ENCODE measurements around the gene CACNA1C. TPM values are rescaled to one million over a fixed set of nuclear protein-coding genes. Genes with fewer than 3 reads are reported as not detected.

Gene CACNA1C
- total and polyA plus RNA-seq, 8 donors: 0.31 to 55.8 (median 7.2) TPM

DNA sequence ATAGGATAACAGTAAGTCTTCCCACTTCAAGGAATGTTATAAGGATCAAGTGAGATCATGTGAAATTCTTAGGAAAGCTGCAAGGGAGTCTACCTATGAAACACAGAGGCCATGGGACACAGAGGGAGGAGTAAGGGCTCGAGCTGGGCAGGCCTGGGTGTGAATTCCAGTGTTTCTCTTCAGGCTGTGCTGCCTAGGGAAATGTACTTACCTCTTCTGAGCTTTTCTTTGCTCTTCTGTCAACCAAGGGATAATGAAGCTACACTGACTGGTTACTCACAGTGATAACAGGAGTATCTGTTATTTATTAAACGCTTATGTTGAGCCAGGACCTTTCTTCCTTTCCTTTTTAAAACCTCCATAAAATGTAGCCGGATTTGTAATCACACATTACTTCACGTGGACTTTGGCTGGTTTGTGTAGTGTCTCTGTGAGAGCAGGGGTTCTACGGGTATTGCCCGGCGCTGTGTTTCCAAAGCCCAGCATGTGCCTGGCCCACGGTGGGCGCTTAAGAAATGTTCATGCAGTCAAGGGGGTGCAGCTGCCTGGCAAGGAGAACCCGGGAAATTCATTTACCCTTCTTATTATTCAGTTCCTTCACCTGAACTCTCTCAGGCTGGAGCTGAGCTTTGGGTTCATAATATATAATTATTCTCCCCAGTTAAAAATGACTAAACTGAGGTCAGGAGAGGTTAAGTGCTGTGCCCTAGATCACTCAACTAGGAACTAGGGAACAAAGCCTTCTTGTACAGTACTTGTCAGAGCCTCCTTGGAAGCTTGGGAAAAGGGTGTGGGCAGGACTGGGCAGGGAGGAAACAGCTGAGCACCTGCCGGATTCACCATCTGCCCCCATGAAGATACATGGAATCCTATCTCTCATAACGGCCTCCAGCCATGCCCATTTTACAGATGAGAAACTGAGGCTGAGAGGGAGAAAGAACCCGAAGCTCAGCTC, 214.2 kb downstream of the CACNA1C start:
- Histone ChIP-seq H3K27ac (peak overlapping the region in 3 of 5 donors; percentile 15 to 74 (median 32)), H3K4me3 (no peak overlapping the region), H3K9me3 (no peaks in the 10 kb centered on the region), H3K4me1 (peaks cover 0 to 43% (median 20%) of the 10 kb centered on the region in 4 donors), H3K27me3 (no peaks in the 10 kb centered on the region), H3K36me3 (no peaks in the 10 kb centered on the region)
- 58 to 76% (median 71%) methylated on average over 13 of the region's 13 CpGs for WGBS, 5 donors
- no peak for DNase-seq
- intact Hi-C loops (cut with DNase I; ENCODE audit: low total_unique reads): no loop called here
- no peak for TF ChIP-seq POLR2AphosphoS5 (IDR thresholded peaks at IDR 0.05)
- TF ChIP-seq POLR2A (IDR thresholded peaks at IDR 0.05): no peak
- TF ChIP-seq EP300 (IDR thresholded peaks at IDR 0.05): no peak
- TF ChIP-seq, protein P1, sequence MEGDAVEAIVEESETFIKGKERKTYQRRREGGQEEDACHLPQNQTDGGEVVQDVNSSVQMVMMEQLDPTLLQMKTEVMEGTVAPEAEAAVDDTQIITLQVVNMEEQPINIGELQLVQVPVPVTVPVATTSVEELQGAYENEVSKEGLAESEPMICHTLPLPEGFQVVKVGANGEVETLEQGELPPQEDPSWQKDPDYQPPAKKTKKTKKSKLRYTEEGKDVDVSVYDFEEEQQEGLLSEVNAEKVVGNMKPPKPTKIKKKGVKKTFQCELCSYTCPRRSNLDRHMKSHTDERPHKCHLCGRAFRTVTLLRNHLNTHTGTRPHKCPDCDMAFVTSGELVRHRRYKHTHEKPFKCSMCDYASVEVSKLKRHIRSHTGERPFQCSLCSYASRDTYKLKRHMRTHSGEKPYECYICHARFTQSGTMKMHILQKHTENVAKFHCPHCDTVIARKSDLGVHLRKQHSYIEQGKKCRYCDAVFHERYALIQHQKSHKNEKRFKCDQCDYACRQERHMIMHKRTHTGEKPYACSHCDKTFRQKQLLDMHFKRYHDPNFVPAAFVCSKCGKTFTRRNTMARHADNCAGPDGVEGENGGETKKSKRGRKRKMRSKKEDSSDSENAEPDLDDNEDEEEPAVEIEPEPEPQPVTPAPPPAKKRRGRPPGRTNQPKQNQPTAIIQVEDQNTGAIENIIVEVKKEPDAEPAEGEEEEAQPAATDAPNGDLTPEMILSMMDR (IDR thresholded peaks at IDR 0.05): no peak

DNA sequence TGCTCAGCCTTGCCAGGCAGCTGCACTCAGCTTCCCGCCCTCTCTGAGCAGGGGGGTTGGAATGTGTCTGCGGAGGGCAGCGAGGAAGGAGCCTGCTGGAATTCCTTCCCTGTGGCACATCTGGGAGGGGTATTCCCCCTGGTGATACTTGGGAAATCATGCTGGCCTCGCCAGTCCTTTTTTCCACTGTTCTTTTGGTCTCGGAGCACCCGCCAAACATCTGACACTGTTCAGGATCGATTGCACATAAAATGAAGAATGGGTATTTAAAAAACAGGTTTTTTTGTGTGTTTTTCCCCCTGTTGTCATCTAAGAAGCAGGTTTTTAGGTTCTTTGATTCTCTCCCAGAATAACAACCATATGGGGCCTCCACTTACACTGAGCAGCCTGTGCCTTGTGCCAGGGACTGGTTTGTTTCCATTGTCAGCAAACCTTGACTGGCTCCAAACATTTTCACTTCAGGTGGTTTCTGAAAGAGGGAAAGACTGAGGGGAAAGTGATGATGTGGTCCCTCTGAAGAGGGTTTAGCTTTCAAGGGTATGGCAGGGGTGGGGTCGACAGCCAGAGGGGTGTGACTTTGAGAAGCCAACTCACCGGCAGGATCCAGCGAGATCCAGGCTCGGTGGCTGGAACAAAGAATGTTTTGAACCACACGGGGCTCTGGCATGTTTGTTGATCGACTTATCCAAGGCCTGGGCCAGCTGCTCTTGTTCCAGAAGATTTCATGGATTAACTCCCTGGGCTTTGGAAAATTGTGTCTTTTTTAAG, 215.1 kb downstream of the CACNA1C start:
- Histone ChIP-seq H3K27ac (peak overlapping the region in 3 of 5 donors; percentile 52 to 74 (median 73)), H3K9me3 (no peaks in the 10 kb centered on the region), H3K4me1 (peaks cover 0 to 43% (median 18%) of the 10 kb centered on the region in 4 donors), H3K36me3 (no peaks in the 10 kb centered on the region), H3K27me3 (no peaks in the 10 kb centered on the region), H3K4me3 (no peak overlapping the region)
- TF ChIP-seq POLR2AphosphoS5 (IDR thresholded peaks at IDR 0.05): peak in 2 of 3 donors; percentile 57 to 58
- no peak for TF ChIP-seq EP300 (IDR thresholded peaks at IDR 0.05)
- WGBS, 5 donors: 43 to 56% (median 53%) methylated on average over 13 of the region's 13 CpGs
- no peak for DNase-seq
- intact Hi-C loops (cut with DNase I; ENCODE audit: low total_unique reads): no loop called here

DNA sequence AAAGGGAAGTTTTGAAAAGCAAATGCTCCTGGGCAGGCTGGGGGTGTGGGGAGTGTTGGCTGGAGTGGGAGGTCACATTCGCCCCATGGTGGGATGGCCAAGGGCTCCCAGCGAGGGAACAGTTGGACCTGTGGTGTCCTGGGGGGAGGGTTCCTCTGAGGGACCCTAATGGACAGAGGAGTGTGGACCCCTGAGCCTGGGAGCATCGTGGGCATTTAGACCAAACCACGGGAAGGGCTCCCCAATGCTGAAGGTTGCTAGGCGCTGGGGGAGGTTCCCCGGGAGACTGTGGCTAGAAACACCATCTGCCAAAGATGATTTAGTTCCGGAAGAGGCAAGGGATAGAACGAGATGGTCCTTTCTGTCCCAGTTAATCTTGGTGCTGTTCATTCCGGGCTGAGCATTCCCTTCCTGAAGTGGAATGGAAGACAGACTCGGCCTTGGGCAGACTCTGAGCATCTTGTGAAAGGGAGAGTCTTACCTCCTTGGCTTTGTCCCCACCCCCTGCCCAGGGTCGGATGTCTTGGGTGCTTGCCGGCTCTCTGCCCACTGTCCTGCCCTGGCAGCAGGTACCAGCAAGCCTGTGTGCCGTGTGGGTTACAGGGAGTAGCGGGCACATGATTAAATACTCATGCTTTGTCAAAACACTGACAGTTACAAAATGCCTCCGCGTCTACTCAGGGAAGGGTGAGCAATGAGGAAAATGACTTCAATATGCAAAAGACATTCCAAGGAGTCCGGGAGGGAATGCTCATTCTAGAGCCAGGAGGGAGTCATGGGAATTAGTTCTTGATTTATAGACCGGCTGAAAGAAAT, 215.9 kb downstream of the CACNA1C start:
- H3K27me3 ChIP-seq: no peaks in the 10 kb centered on the region
- H3K4me3 ChIP-seq: no peak overlapping the region
- H3K9me3 ChIP-seq: no peaks in the 10 kb centered on the region
- intact Hi-C loops (cut with DNase I; ENCODE audit: low total_unique reads): no loop called here
- DNase-seq: no peak
- TF ChIP-seq, protein P1 (IDR thresholded peaks at IDR 0.05): no peak
- TF ChIP-seq EP300 (IDR thresholded peaks at IDR 0.05): no peak
- peak in 1 of 3 donors; percentile 37 for TF ChIP-seq POLR2AphosphoS5 (IDR thresholded peaks at IDR 0.05)
- no peak for TF ChIP-seq POLR2A (IDR thresholded peaks at IDR 0.05)
- no peaks in the 10 kb centered on the region for H3K36me3 ChIP-seq
- peak overlapping the region in 3 of 5 donors; percentile 52 to 74 (median 73) for H3K27ac ChIP-seq
- 63 to 75% (median 69%) methylated on average over 16 to 18 of the region's 18 CpGs for WGBS, 5 donors
- peaks cover 0 to 43% (median 21%) of the 10 kb centered on the region in 4 donors for H3K4me1 ChIP-seq

DNA sequence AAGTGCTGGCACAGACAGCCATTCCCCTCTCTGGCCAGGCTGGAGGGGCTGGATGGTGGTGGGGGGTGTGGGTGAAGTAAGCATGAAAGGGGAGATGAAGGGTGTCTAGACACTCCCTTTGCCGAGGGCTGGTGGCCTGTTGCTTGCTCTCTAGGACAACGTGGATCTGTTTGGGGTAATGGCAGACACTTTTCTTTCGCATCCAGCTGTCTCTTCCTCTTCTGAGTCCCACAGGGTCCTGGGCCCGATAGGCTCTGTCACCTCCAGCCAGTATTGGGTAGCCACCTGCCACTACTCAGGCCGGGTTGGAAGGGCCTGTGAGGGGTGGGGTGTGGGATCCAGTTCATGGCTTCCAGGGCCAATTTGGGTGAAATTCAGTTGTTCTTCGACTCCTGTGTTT, 218.1 kb downstream of the CACNA1C start:
- no peak for TF ChIP-seq POLR2AphosphoS5 (IDR thresholded peaks at IDR 0.05)
- TF ChIP-seq, protein P1 (IDR thresholded peaks at IDR 0.05): no peak
- TF ChIP-seq EP300 (IDR thresholded peaks at IDR 0.05): no peak
- TF ChIP-seq POLR2A (IDR thresholded peaks at IDR 0.05): no peak
- 75 to 91% (median 80%) methylated on average over 6 of the region's 6 CpGs for WGBS, 5 donors
- peaks cover 0 to 28% (median 12%) of the 10 kb centered on the region in 4 donors for H3K4me1 ChIP-seq
- intact Hi-C loops (cut with DNase I; ENCODE audit: low total_unique reads): no loop called here
- no peaks in the 10 kb centered on the region for H3K9me3 ChIP-seq
- no peak overlapping the region for H3K4me3 ChIP-seq
- H3K36me3 ChIP-seq: no peaks in the 10 kb centered on the region
- H3K27me3 ChIP-seq: no peaks in the 10 kb centered on the region
- peak overlapping the region in 1 of 5 donors; percentile 74 for H3K27ac ChIP-seq
- DNase-seq: no peak
